ENCODE data around the gene NXT1.

DNA sequence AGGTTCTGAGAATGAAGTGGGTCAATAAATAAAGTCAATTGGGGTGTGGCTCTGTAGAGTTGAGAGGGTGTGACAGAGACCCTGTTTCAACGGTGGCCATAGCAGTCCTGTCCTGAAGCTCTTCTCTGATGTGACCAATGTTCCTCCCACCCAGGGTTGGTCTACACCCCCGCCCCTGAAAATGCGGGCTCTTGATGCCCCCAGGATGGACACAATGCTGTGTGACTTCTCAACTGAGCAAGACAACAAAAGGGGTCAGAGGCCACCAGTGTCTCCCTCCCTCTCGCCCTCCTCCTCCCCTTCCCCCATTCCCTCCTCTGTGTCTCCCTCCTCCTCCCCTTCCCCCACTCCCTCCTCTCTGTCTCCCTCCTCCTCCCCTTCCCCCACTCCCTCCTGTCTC is 41.7 kb upstream of the NXT1 start:
- TF ChIP-seq, protein P1, sequence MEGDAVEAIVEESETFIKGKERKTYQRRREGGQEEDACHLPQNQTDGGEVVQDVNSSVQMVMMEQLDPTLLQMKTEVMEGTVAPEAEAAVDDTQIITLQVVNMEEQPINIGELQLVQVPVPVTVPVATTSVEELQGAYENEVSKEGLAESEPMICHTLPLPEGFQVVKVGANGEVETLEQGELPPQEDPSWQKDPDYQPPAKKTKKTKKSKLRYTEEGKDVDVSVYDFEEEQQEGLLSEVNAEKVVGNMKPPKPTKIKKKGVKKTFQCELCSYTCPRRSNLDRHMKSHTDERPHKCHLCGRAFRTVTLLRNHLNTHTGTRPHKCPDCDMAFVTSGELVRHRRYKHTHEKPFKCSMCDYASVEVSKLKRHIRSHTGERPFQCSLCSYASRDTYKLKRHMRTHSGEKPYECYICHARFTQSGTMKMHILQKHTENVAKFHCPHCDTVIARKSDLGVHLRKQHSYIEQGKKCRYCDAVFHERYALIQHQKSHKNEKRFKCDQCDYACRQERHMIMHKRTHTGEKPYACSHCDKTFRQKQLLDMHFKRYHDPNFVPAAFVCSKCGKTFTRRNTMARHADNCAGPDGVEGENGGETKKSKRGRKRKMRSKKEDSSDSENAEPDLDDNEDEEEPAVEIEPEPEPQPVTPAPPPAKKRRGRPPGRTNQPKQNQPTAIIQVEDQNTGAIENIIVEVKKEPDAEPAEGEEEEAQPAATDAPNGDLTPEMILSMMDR (IDR thresholded peaks at IDR 0.05) = no peak
- no peak for TF ChIP-seq FOXJ3 (CRISPR knock-in tag; IDR thresholded peaks at IDR 0.05)
- TF ChIP-seq, protein P2, sequence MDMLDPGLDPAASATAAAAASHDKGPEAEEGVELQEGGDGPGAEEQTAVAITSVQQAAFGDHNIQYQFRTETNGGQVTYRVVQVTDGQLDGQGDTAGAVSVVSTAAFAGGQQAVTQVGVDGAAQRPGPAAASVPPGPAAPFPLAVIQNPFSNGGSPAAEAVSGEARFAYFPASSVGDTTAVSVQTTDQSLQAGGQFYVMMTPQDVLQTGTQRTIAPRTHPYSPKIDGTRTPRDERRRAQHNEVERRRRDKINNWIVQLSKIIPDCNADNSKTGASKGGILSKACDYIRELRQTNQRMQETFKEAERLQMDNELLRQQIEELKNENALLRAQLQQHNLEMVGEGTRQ (IDR thresholded peaks at IDR 0.05; ENCODE audit: borderline replicate concordance, low read depth, low read length) = no peak

Data from SK-N-SH (cell line).